LHCN-M2 (cell line): ENCODE data around the gene KRTAP10-1. TPM values are rescaled to one million over a fixed set of nuclear protein-coding genes. Genes with fewer than 3 reads are reported as not detected.
"Not testable (repeated sequence)": the region's sequence is repeated elsewhere in the genome, so short reads cannot be mapped to it uniquely, and the experiment has no call there.

ENCODE experiments used
- DNase-seq: peaks from one replicate; pipeline ENCODE4 v3.0.0-alpha.2; 2012; ENCODE audit warnings: low read depth
- polyA plus RNA-seq: library from polyadenylated mRNA; unstranded; fragments of >200 nt; gene quantifications from one replicate; pipeline ENCODE4 v1.2.1, GENCODE V29; 2012; ENCODE audit warnings: missing spikeins
- total RNA-seq: library from RNA; depleted of rRNA; stranded (reverse); fragments of >200 nt; gene quantifications from 2 replicates; pipeline ENCODE4 v1.2.3, GENCODE V29; 2014; rRNA removed

Gene KRTAP10-1, protein sequence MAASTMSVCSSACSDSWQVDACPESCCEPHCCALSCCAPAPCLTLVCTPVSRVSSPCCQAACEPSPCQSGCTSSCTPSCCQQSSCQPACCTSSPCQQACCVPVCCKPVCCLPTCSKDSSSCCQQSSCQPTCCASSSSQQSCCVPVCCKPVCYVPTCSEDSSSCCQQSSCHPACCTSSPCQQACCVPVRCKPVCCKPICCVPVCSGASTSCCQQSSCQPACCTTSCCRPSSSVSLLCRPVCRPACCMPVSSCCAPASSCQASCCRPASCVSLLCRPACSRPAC
- not detected in 2 replicates for total RNA-seq
- not detected for polyA plus RNA-seq

DNA sequence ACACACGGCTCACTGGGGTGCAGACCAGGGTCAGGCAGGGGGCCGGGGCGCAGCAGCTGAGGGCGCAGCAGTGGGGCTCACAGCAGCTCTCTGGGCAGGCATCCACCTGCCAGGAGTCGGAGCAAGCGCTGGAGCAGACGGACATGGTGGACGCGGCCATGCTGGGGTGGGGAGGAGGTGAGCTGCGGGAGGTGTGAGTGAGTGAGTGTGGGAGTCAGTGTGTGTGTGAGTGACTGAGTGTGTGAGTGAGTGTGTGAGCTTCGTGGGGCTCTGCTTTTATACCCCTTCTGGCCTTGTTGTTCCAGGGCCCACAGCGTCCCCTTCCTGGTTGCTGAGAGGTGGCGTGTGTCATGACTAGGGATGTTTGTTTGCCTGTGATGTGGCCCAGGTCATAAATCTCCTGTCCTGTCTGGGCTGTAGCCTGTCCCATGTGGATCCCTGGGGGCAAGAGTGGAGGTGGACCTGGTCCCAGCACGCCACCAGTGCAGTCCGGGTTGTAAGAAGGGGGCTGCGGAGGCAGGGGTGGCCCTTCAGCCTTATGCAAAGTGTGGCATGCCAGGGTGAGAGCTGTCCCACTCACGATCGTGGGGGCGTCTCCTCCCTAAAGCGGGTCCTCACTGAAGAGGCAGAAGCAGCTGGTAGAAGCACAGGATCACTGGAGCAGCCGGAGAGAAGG lies at the start of gene KRTAP10-1:
KRTAP10-1 (minus strand) TSS at position 205 of the 676 bp plus-strand sequence; CDS start at position 160, 45 bp downstream.
- no peak for DNase-seq

DNA sequence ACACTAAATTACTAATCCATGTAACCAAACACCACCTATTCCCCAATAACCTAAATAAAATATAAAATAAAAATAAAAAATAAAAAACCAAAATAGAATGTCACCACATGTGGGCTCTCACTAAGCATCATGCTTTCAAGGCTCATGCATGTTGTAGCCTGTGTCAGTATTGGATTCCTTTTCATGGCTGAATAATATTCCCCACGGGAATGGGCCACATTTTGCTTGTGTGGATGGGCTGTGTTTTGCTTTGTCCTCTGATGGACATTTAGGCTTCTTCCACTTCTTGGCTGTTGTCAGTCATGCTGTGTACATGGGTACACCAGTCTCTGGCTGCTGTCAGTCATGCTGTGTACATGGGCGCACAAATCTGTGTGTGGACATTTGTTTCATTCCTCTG lies 49.1 kb upstream of the KRTAP10-1 start:
- DNase-seq: no peak

DNA sequence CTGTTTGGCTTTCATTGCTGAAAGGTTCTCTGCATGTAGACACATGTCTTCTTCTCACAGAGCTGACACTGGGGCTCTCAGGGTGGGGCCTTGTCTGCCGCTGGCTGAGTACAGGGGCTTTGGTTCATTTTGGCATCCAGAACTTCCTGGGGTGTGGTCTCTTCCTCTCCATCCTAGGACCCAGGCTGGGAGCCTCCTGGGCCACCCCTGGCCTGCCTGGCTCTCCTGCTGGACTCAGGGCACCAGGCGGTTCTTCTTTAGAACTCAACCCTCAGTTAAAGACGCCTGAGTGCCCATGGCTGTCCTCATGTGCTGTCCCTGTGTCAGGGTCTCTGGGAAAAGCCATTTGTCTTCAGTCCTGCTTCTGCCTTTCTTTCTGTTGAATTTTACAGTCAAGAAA lies 45.9 kb upstream of the KRTAP10-1 start:
- no peak for DNase-seq

DNA sequence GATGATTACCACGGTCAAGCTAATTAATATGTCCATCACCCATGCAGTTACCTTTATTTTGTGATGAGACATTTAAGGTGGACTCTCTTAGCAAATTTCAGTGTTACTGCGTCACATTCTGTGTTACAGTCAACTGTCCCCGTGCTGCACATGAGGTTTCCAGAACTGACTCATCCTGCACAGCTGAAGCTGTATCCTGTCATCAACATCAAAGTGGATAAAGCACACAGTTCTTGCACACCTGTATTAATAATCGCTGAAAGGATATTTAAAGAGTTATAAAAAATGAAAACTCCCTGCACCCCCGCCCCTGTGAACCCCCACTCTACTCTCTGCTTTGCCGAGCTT lies 43.8 kb upstream of the KRTAP10-1 start:
- DNase-seq: no peak

DNA sequence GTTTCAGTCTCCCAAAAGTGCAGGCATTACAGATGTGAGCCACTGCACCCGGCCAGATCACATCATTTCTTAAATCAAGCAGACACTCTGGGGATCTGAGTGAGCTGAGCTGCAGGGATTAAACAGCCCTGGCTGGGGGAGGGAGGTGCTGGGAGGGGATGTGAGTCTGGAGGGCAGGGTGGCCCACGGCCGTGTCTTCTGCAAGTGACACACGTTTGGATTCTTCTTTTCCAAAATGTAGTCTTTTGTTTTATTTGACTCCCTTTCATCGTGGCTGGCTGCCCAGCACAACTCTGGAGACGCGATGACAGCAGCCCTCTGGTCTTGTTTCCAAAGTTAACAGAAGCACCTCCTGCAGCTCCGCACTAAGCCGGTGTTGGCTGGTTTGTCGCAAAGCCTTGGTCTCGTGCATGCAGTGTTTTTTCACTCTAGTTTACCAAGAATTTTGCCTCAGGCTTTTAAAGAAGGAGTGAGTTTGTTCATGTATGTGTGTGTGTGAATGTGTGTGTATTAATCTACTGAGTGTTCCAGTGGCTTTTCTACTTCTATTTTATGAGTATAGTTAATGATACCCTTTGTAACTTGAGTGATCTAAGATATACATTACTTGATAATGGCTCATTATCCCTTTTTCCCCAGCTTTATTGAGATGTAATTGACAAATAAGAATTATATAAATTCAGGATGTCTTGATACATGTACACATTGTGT lies 43.2 kb upstream of the KRTAP10-1 start:
- no peak for DNase-seq

DNA sequence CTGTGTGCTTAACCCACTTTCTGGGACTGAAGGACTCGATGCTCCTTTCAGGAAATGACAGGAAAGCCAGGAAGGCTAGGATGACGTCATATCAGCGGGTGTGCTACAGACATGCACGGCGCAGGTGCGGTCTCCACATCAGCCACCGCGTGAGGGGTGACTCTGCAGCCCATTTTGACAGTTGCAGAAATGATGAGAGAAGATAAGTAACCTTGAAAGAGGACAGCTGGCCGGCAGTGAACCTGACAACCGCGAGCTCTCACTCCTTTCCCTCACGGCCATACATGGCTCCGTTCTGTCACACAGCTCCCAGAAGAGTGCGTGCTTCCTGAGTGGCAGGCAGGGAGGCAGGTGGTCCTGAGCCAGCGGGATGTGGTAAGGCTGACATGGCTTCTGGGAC lies 42.1 kb upstream of the KRTAP10-1 start:
- no peak for DNase-seq

DNA sequence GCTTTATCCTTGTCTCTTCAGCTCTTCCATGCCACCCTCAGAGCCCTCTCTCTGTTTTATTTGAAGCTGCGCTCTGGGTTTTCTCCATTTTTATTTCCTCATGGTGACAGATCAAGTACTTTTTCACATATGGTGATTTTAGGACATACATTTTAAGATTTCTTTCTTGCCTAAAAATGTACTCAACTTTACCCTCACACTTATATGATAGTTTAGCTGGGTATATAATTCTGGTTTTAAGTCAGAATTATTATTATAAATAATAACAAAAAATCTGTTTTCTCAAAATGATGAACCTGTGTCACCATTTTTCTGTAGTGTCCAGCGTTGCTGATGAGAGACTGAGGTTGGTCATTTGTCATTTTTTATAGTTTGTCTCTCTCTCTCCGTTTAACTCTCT lies 41.2 kb upstream of the KRTAP10-1 start:
- no peak for DNase-seq

DNA sequence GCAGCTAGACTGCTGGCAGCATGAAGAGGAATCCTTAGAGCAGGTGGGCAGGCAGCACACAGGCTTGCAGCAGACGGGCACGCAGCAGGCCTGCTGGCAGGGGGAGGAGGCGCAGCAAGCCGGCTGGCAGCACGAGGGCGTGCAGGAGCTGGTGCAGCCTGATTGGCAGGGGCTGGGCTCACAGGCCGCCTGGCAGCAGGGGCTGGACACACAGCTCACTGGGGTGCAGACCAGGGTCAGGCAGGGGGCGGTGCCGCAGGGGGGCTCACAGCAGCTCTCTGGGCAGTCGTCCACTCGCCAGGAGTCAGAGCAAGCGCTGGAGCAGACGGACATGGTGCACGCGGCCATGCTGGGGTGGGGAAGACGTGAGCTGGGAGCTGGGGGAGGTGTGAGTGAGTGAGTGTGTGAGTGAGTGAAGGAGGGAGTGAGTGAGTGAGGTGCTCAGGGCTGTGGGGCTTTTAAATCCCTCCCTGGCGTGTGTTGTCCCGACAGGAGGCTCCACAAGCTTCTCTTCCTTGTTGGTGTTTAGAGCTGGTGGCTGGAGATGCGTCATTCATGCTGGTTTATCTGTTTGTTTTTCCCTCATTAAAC lies 40.3 kb upstream of the KRTAP10-1 start, which contains the start of gene KRTAP10-5:
KRTAP10-5 (minus strand) TSS at position 374 of the 591 bp plus-strand sequence; CDS start at position 348, 26 bp downstream.
- DNase-seq: not testable (repeated sequence)

DNA sequence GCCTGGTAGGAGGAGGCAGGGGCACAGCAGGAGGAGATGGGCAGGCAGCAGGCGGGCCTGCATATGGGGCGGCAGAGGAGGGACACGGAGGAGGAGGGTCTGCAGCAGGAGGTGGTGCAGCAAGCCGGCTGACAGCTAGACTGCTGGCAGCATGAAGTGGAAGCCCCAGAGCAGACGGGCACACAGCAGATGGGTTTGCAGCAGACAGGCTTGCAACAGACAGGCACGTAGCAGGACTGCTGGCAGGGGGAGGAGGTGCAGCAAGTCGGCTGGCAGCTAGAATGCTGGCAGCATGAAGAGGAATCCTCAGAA lies 39.8 kb upstream of the KRTAP10-1 start:
- DNase-seq: no peak

DNA sequence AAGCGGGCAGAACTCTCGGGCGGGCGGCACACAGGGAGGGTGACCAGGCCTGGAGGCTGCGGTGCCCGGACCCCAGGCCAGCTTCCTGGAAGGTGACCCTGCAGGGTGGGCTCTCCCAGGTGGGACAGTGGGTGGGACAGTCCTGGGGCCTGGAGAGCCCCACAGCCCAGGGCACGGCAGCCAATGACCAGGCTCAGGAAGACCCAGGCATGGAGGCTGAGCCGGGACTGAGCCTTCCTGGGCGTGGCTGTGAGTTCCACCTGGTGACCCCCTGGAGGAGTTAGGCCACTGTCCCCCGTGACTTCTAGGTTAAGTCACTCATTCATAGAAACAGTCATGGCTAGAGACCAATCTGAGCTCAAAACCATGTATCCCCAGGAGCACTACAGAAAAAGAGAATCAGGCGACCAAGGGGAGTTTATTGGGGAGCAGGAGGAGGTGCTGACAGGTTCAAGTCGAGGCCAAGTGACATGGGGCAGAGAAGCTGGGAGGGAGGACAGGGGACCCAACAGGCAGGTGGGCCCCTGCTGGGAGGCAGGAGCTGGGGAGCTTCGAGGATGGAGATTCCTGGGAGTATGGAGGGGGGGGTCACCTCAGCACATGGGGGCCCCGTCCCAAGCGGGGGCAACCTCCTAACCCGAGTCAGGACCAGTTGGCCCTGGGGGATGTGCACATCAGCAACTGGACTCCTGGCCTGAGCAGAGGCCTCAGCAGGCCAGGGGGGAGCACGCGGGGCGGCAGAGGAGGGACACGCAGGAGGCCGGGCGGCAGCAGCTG lies 39.2 kb upstream of the KRTAP10-1 start:
- DNase-seq: no peak

DNA sequence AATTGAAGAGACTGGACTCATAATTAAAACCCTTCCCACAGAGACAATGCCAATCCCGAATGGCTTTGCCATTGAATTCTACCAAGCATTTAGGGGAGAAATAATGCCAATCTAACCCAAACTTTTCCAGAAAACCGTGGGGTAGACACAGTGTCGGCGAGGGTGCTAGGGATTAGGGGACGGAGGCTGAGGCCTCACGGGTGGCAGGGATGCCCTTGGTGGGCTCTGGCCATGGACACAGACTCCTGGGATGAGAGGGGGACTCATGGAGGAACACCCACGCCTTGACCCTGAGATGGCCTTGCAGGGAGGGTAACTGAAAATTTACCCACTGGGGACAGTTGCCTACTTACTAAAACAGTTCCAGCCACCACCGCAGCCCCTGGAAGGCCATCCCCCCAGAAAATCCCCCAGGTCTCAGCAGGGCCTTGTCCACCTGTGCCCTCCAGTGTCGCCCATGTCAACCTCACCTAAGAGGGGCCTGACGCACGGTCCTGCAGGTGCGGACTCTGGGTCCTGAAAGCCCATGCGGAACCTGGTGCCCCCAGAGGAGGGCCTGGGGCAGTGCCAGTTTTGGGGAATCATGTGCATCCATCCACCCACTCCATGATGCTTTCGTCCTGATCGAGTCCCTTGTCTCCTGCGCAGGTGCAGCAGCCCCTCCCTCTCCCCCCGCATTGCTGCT lies 38.5 kb upstream of the KRTAP10-1 start:
- no peak for DNase-seq

DNA sequence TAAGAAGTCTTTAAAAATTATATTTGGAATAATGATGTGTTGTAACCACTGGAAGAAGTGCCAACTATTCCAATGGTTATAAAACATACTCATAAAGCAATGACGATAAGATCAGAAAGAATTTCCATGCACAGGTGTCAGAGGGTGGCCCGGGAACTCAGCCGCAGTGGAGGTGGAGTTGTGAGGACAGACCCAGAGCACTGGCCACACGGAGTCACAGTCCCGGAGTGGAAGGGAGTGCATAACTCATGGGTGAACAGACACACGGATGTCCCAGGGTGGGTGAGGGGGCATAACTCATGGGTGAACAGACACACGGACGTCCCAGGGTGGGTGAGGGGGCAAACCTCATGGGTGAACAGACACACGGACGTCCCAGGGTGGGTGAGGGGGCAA lies 36.0 kb upstream of the KRTAP10-1 start:
- DNase-seq: no peak

DNA sequence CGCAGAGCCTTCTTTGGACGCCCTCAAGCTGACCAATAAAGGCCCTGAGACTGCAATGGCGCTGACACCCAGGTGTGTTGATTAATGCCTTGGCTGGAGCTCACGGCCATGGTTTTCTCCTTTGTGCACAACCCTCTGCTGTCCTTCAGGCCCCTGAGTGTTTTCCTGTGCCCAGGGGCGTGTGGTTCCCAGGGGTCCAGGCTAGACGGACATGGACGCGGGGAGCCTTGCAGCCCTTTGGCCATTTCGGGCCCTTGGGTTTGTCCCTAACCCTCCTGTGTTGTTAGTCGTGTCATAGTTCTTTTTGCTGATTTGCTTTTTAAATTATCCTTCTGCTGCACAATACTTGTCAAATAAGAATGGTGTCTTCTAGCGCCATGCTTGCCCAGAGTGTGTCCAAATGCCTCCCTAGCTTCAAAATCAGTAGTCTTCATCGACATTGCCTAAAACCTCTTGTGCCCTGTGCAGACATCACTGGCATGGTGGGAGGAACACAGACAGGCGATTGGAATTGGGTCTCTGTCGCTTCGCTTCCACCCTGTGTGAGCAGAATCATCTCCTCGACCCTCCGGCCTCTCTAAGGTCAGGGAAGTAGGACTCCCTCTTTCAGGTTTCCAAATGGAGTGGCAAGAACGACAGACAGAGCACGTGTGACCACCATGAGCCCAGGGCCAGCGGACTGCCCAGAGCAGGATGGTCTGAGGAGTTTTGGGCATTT lies 35.5 kb upstream of the KRTAP10-1 start:
- no peak for DNase-seq

DNA sequence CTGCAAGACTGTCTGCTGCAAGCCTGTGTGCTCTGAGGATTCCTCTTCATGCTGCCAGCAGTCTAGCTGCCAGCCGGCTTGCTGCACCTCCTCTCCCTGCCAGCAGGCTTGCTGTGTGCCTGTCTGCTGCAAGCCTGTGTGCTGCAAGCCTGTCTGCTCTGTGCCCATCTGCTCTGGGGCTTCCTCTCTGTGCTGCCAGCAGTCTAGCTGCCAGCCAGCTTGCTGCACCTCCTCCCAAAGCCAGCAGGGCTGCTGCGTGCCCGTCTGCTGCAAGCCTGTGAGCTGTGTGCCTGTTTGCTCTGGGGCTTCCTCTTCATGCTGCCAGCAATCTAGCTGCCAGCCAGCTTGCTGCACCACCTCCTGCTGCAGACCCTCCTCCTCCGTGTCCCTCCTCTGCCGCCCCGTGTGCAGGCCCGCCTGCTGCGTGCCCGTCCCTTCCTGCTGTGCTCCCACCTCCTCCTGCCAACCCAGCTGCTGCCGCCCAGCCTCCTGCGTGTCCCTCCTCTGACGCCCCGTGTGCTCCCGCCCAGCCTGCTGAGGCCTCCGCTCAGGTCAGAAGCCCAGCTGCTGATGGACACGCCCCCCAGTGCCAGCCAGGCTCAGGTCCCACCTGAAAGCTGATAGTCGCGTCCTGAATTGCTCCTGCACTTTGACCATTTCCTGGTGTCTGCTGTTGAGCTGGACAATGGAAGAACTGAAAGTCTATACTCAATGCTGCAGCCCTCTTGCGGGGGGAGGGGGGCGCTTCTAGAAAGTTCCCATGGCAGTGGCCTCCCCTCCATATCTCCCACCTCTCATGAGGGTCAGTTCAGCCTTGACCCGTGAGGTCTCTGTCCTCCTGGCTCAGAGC lies 34.7 kb upstream of the KRTAP10-1 start:
- DNase-seq: no peak

DNA sequence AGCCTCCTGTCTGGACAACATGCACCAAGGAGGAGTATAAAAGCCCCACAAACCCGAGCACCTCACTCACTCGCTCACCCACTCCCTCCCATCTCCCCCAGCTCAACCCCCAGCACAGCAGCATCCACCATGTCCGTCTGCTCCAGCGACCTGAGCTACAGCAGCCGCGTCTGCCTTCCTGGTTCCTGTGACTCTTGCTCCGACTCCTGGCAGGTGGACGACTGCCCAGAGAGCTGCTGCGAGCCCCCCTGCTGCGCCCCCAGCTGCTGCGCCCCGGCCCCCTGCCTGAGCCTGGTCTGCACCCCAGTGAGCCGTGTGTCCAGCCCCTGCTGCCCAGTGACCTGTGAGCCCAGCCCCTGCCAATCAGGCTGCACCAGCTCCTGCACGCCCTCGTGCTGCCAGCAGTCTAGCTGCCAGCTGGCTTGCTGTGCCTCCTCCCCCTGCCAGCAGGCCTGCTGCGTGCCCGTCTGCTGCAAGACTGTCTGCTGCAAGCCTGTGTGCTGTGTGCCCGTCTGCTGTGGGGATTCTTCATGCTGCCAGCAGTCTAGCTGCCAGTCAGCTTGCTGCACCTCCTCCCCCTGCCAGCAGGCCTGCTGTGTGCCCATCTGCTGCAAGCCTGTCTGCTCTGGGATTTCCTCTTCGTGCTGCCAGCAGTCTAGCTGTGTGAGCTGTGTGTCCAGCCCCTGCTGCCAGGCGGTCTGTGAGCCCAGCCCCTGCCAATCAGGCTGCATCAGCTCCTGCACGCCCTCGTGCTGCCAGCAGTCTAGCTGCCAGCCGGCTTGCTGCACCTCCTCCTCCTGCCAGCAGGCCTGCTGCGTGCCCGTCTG lies 33.8 kb upstream of the KRTAP10-1 start, which contains the start of gene KRTAP10-4:
KRTAP10-4 (plus strand) TSS at position 100 of the 827 bp plus-strand sequence; CDS start at position 130, 30 bp downstream.
- DNase-seq: not testable (repeated sequence)

DNA sequence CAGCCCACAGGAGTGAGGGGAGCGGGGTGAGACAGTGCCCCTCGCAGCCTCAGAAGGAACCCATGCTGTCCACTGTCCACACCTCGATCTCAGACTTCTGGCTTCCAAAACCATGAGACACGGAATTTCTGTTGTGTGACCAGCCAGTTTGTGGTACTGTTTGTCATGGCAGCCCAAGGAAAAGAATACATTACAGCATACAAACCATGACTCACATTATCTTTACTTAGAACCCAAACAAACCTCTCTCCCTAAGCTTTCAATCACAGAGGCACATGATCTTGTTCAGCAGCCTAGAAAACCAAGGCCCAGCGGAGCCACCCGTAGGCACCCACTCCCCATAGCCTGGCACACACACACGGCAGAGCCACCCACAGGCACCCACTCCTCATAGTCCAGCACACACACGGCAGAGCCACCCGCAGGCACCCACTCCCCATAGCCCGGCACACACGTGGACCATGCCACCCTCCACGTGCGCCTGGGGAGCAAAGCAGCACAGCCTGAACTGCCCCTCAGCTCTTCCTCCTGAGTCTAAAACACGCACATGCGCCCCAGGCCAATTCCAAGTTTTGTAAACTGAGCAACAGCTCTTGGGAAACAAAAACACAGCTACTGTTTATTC lies 33.1 kb upstream of the KRTAP10-1 start:
- DNase-seq: peak; percentile 9

DNA sequence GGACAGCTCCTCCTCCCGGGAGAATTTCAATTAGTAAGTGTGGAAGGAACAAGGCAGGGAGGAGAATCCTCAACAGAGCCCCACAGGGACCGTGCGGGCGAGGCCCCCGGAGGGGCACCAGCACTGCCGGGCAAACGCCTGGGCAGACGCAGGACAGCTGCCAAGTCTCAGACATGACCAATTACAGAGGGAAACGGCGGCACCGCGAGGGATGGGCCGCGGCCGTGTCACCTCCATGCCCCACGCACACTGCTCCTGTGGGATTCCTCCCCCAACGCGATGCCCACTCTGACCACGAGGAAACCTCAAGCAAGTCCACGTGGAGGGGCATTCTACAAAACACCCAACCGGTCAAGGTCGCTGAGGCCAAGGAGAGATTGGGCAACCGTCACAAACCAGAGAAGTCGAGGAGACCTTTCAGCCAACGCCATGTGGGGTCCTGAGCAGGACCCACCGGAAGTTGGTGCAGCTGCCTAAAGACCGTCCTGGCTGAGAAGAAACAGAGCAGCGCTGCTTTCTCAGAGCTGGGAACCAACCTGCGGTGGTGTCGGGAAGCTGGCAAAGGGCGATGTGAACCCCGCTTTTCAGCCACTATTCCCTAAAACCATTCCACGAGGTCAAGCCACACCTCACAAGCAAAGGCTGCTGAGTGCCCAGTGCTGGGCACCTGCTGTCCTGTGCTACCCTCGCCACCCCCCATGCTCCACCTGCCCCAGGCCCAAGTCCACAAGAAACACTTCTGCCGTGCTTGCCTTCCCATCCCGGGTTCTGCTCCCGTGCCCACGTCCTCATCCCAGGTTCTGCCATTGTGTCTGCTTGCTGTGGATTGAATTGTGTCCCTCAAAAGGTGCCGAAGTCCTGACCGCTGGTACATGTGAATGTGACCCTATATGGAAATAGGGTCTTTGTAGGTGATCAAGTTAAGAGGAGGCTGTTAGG lies 32.1 kb upstream of the KRTAP10-1 start:
- no peak for DNase-seq
